HG03025 (cell line): ENCODE results near the gene TLX2.
"Not testable (repeated sequence)": the region's sequence is repeated elsewhere in the genome, so short reads cannot be mapped to it uniquely, and the experiment has no call there.

Experiments used
- ATAC-seq: cut with Tn5 transposase; IDR thresholded peaks from one replicate; pipeline ENCODE4 v1.9.1; 2021; ENCODE audit warnings: mild to moderate bottlenecking, moderate library complexity; ENCODE audit not compliant: unreplicated experiment, low FRiP score

TLX2 gene

GRCh38 chr2:74514368-74515270 lies at the start of gene TLX2:
TSS of gene TLX2 (plus strand) at chr2:74514450. CDS start at chr2:74514807, 357 bp downstream.
- no peak for ATAC-seq

- not testable (repeated sequence) for ATAC-seq
Measured at GRCh38 chr2:74470742-74471141, 43.5 kb upstream of the TLX2 start.

GRCh38 chr2:74471332-74472065 lies 42.8 kb upstream of the TLX2 start:
- no peak for ATAC-seq

- ATAC-seq = peak; percentile 76
Measured at GRCh38 chr2:74472086-74472944, 41.9 kb upstream of the TLX2 start, which contains the start of gene MRPL53. TSS of gene MRPL53 (minus strand) at chr2:74472680. CDS start at chr2:74472660, 20 bp downstream.

- ATAC-seq = no peak
Measured at GRCh38 chr2:74472945-74473258, 41.3 kb upstream of the TLX2 start.

GRCh38 chr2:74474481-74474880 lies 39.8 kb upstream of the TLX2 start:
- no peak for ATAC-seq

- ATAC-seq = no peak
Measured at GRCh38 chr2:74474899-74475298, 39.4 kb upstream of the TLX2 start.

GRCh38 chr2:74481431-74481830 lies 32.8 kb upstream of the TLX2 start:
- no peak for ATAC-seq

GRCh38 chr2:74481961-74482800 lies 32.1 kb upstream of the TLX2 start:
- ATAC-seq = peak; percentile 43

- peak; percentile 82 for ATAC-seq
Measured at GRCh38 chr2:74482801-74483674, 31.2 kb upstream of the TLX2 start, which contains the start of the genes CCDC142 and TTC31. TSS of gene CCDC142 (minus strand) at chr2:74482998. CDS start at chr2:74482837, 161 bp downstream. TSS of gene TTC31 (plus strand) at chr2:74483081. CDS start at chr2:74483096, 15 bp downstream.

- ATAC-seq = not testable (repeated sequence)
Measured at GRCh38 chr2:74483675-74484164, 30.5 kb upstream of the TLX2 start.

- ATAC-seq = no peak
Measured at GRCh38 chr2:74486141-74486540, 28.1 kb upstream of the TLX2 start.

- no peak for ATAC-seq
Measured at GRCh38 chr2:74488643-74489481, 25.4 kb upstream of the TLX2 start.

- no peak for ATAC-seq
Measured at GRCh38 chr2:74489906-74490305, 24.3 kb upstream of the TLX2 start.

- no peak for ATAC-seq
Measured at GRCh38 chr2:74491648-74492544, 22.4 kb upstream of the TLX2 start.

- ATAC-seq = no peak
Measured at GRCh38 chr2:74493546-74493945, 20.7 kb upstream of the TLX2 start.

- no peak for ATAC-seq
Measured at GRCh38 chr2:74495440-74495839, 18.8 kb upstream of the TLX2 start.
